T-helper 17 cell (primary cell): ENCODE measurements around the gene B3GNT9. TPM values are rescaled to one million over a fixed set of nuclear protein-coding genes. Genes with fewer than 3 reads are reported as not detected.
"Not testable (repeated sequence)": the region's sequence is repeated elsewhere in the genome, so short reads cannot be mapped to it uniquely, and the experiment has no call there.

Source experiments
- ATAC-seq: fragments of 150-1000 bp; cut with Tn5 transposase; 2 replicates; pipeline ENCODE4 v1.10.0; 2021; ENCODE audit warnings: mild to moderate bottlenecking, moderate library complexity
- DNase-seq, 3 donors: peaks; one replicate each; pipeline versions ENCODE4 v3.0.0 to v3.0.0-alpha.2; 2020 to 2021
- H3K9me3 ChIP-seq: one replicate; pipeline ENCODE4 v1.7.0; 2013; ENCODE audit warnings: low read length, mild to moderate bottlenecking; ENCODE audit not compliant: control insufficient read depth, poor library complexity, severe bottlenecking
- H3K27ac Mint-ChIP-seq: one replicate; pipeline ENCODE4 v1.8.0; 2022; ENCODE audit warnings: mild to moderate bottlenecking, moderate library complexity, mixed read lengths
- H3K27me3 Mint-ChIP-seq: one replicate; pipeline ENCODE4 v1.8.0; 2022; ENCODE audit warnings: mixed read lengths
- H3K36me3 Mint-ChIP-seq: one replicate; pipeline ENCODE4 v1.8.0; 2022; ENCODE audit warnings: low read depth, mixed read lengths
- H3K4me1 Mint-ChIP-seq: one replicate; pipeline ENCODE4 v1.8.0; 2022; ENCODE audit warnings: mild to moderate bottlenecking, mixed read lengths
- H3K4me3 Mint-ChIP-seq: one replicate; pipeline ENCODE4 v1.8.0; 2022; ENCODE audit warnings: mild to moderate bottlenecking, moderate library complexity, mixed read lengths
- total RNA-seq, 4 donors: library from RNA in 2 of 4; stranded (reverse) in 2 of 4; gene quantifications; one replicate each; pipeline ENCODE4 v1.2.3 and lab custom pipeline; 2022 to 2026

Gene B3GNT9
- total RNA-seq, 2 donors from 2014 or later: 7.0 to 8.1 TPM

DNA sequence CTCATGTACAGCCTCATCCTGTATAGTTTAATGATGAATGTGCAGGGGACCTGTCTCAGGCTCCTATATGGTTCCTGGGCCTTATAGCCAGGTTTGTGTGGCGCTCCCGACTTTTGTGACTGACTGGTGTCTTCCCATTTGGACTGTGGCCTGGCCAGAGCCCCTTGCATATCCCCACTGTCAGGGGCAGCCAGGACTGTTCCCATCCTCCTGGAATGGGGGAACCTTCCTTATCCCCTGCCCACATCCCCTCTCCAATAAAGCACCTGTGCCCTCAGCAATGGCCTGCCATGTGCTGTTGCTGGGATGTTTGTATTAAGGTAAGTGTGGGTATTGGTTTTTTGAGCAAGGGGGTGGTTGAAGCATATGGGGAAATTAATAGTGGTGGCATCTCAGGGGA is 2.6 kb downstream of the B3GNT9 start:
- Mint-ChIP-seq H3K4me3 (no peak overlapping the region), H3K4me1 (peaks cover 31% of the 10 kb centered on the region), H3K27ac (peak overlapping the region; percentile 56), H3K27me3 (no peaks in the 10 kb centered on the region), H3K36me3 (peaks cover 3% of the 10 kb centered on the region)
- DNase-seq: no peak
- no peaks in the 10 kb centered on the region for H3K9me3 ChIP-seq
- ATAC-seq: no peak

DNA sequence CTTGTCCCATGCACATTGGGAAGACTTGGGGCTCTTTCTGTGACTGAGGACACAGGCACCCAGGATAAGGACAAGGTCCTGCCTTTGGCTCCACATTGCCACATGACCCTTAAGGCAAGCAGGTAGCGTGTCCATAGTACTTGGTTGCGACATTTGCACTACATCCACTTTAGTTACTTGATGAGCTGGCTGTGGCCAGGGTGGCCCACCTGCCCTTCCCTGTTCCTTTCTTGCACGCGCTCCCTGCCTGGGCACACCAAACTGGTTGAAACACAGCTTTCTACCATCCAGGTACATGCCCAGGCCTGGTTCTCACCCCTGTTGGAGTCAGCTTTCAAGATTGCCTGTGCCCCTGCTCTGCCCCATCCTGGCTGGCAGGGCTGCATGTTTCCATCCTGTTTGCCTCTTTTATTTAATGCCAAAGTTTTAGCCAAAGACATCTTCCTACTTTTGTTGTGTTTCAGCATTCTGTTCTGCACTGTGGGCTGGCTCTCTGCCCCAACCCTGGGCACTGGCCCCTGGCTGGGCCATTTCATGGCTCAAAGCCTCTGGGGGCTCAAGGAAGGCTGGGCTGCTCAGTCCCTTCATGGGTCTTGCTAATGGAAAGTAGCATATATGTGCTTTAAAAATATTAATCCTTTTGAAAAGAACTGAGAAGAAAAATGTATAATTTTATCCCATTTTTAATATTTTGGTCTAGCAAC is 3.2 kb downstream of the B3GNT9 start:
- Mint-ChIP-seq H3K4me1 (peaks cover 25% of the 10 kb centered on the region), H3K27ac (no peak overlapping the region), H3K4me3 (no peak overlapping the region), H3K36me3 (peaks cover 3% of the 10 kb centered on the region), H3K27me3 (no peaks in the 10 kb centered on the region)
- ATAC-seq (no peak), DNase-seq (no peak)
- no peaks in the 10 kb centered on the region for H3K9me3 ChIP-seq

DNA sequence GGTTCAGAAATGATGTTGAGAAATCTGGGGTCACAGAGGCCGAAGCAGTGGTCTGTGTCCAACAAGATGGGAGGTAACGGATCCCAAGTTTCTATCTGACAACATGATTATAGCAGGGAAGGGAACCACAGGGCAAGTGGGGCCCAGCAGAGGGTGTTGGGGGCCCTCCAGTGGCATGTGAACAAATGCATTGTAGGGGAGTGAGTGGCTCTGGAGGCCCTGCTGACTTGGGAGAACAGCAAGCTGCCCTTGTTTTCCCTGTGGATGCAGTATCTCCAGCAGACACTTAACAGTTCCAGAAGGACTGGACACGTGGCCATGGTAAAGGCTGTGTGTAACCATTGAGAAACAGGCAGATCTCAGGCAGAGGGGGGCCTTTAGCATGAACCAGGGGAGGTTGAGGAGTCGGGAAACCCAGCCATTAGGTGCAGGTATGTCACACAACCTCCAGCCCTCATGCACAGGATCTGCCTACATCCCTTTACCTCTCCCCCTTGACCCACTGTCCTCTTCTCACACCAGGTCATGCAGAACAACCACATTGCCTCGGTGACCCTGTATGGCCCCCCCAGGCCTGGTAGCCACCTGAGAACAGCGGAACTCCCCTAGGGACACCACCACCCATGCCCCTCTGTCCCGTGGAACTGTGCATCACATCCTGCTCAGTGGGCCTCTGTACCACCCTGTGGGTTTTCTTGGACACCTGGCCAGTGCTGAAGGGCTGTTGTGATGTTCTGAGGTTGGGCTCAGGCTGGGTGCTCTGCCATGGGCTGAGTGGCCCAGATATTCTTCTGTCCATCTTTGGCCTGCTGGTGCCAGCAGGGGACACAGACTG is 4.1 kb downstream of the B3GNT9 start:
- peaks cover 22% of the 10 kb centered on the region for H3K4me1 Mint-ChIP-seq
- DNase-seq (no peak), ATAC-seq (no peak)
- no peaks in the 10 kb centered on the region for H3K9me3 ChIP-seq
- H3K4me3 Mint-ChIP-seq: no peak overlapping the region
- no peaks in the 10 kb centered on the region for H3K27me3 Mint-ChIP-seq
- peaks cover 3% of the 10 kb centered on the region for H3K36me3 Mint-ChIP-seq
- H3K27ac Mint-ChIP-seq: no peak overlapping the region

DNA sequence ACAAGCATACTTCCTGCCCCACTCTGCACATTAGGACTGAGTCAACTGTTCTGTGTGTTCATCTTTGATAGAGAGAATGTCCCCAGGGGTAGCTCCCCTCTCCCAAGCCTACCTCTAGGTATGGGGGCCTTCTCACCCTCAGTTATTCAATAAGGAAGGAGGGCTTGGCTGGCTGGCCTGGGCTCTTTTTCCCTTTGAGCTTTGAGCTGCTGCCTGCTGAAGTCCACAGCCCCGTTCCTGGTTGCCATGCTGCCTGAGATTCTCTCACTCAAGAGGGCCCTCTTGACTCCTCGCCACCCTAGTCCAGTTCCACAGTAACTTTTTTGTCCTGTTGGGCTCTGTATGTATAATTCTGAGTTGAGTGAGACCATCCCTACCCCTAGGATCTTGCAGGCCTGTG is 5.1 kb downstream of the B3GNT9 start:
- H3K4me1 Mint-ChIP-seq: peaks cover 14% of the 10 kb centered on the region
- no peak overlapping the region for H3K4me3 Mint-ChIP-seq
- H3K9me3 ChIP-seq: no peaks in the 10 kb centered on the region
- H3K27me3 Mint-ChIP-seq: no peaks in the 10 kb centered on the region
- H3K36me3 Mint-ChIP-seq: peaks cover 3% of the 10 kb centered on the region
- no peak for ATAC-seq
- DNase-seq: no peak
- no peak overlapping the region for H3K27ac Mint-ChIP-seq

- H3K4me1 Mint-ChIP-seq: peaks cover 14% of the 10 kb centered on the region
- no peak for ATAC-seq
- H3K27ac Mint-ChIP-seq: no peak overlapping the region
- no peak overlapping the region for H3K4me3 Mint-ChIP-seq
- H3K36me3 Mint-ChIP-seq: peaks cover 3% of the 10 kb centered on the region
- DNase-seq: no peak
- no peaks in the 10 kb centered on the region for H3K27me3 Mint-ChIP-seq
- no peaks in the 10 kb centered on the region for H3K9me3 ChIP-seq
These were observed 5.9 kb downstream of the B3GNT9 start for GRCh38 chr16:67144943-67145342.

DNA sequence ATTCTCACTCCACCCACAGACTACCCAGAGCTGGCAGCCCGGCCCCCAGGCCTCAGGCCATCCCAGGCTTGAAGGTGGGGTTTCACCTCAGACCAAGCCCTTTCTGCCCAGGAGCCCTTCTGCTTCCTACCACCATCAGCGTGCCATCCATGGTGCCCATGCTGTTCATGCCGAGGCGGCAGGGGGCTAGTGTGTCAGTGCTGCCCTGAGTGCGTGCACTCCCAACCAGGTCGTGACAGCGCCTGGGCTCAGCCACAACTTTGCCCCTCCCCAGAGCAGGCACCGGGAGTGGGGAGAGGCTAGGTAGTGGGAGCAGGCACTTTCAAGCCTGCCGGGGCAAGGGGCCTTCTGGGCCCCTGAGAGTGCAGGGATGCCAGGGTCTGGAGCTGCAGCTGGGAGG is 8.5 kb downstream of the B3GNT9 start:
- H3K4me1 Mint-ChIP-seq: peaks cover 2% of the 10 kb centered on the region
- no peak overlapping the region for H3K4me3 Mint-ChIP-seq
- ATAC-seq: no peak
- H3K9me3 ChIP-seq: no peaks in the 10 kb centered on the region
- no peak for DNase-seq
- H3K36me3 Mint-ChIP-seq: no peaks in the 10 kb centered on the region
- no peak overlapping the region for H3K27ac Mint-ChIP-seq
- no peaks in the 10 kb centered on the region for H3K27me3 Mint-ChIP-seq

GRCh38 chr16:67141391-67141790 is 9.4 kb downstream of the B3GNT9 start:
- Mint-ChIP-seq H3K4me1 (peaks cover 2% of the 10 kb centered on the region), H3K4me3 (no peak overlapping the region), H3K27ac (no peak overlapping the region), H3K36me3 (no peaks in the 10 kb centered on the region), H3K27me3 (no peaks in the 10 kb centered on the region)
- no peak for DNase-seq
- no peaks in the 10 kb centered on the region for H3K9me3 ChIP-seq
- ATAC-seq: no peak

- peaks cover 2% of the 10 kb centered on the region for H3K36me3 Mint-ChIP-seq
- no peak overlapping the region for H3K27ac Mint-ChIP-seq
- H3K9me3 ChIP-seq: no peaks in the 10 kb centered on the region
- DNase-seq (no peak), ATAC-seq (no peak)
- H3K4me3 Mint-ChIP-seq: no peak overlapping the region
- peaks cover 2% of the 10 kb centered on the region for H3K4me1 Mint-ChIP-seq
- no peaks in the 10 kb centered on the region for H3K27me3 Mint-ChIP-seq
These were observed 13.2 kb downstream of the B3GNT9 start for GRCh38 chr16:67137605-67138004.

- Mint-ChIP-seq H3K27me3 (no peaks in the 10 kb centered on the region), H3K36me3 (peaks cover 4% of the 10 kb centered on the region), H3K4me3 (no peak overlapping the region), H3K4me1 (peaks cover 6% of the 10 kb centered on the region), H3K27ac (no peak overlapping the region)
- DNase-seq (no peak), ATAC-seq (no peak)
- H3K9me3 ChIP-seq: no peaks in the 10 kb centered on the region
These were observed 21.4 kb downstream of the B3GNT9 start for GRCh38 chr16:67129422-67129821.

DNA sequence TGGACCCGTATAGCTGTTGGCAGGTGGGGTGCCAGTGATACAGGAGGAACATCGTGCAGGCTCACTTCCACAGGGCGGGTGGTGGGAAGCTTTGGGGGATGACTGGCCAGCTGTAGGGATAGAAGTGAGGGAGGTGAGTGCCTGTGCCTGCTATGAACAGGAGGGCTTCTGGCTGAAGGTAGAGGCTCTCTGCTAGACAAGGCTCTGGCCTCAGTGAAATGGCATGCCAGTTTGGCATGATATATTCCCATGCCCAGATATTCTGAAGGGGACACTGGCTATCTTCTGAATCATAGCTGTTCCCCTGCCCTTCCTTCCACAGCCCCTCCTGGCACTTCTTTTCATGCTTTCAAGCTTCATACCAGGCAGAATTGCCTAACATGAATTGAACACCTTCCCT is 21.9 kb downstream of the B3GNT9 start:
- H3K36me3 Mint-ChIP-seq: peaks cover 2% of the 10 kb centered on the region
- ATAC-seq (no peak), DNase-seq (no peak)
- no peak overlapping the region for H3K27ac Mint-ChIP-seq
- no peak overlapping the region for H3K4me3 Mint-ChIP-seq
- H3K9me3 ChIP-seq: no peaks in the 10 kb centered on the region
- peaks cover 6% of the 10 kb centered on the region for H3K4me1 Mint-ChIP-seq
- H3K27me3 Mint-ChIP-seq: no peaks in the 10 kb centered on the region

DNA sequence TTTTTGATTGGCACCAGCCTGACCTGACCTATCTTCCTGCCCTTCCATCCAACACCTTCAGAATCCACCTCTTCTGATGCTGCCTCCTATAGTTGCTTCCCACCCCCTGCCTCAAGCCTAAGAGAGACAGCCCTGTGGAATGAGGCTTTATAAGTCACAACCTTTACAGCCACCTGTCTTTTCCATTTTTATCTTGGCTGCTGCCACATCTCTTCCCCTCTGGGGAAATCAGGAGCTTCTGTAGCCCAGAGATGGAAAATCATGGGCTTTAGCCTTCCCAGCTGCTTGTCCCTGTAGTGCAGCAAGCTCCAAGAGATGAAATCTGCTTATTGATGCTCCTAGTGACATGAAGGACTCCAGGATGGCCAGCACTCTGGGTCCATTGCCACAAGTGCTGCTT is 22.4 kb downstream of the B3GNT9 start:
- Mint-ChIP-seq H3K4me3 (no peak overlapping the region), H3K4me1 (peaks cover 9% of the 10 kb centered on the region), H3K27me3 (no peaks in the 10 kb centered on the region), H3K27ac (no peak overlapping the region), H3K36me3 (peaks cover 5% of the 10 kb centered on the region)
- ATAC-seq (no peak), DNase-seq (no peak)
- no peaks in the 10 kb centered on the region for H3K9me3 ChIP-seq

DNA sequence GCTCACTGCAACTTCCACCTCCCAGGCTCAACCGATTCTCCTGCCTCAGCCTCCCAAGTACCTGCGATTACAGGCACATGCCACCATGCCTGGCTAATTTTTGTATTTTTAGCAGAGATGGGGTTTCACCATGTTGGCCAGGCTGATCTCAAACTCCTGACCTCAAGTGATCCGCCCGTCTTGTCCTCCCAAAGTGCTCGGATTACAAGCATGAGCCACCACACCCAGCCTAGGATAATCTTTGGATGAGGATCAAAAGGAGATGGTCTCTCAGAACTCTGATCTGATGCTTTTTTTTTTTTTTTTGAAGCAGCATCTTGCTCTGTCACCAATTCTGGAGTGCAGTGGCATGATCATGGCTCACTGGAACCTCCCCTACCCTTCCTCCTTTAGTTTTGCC is 28.0 kb downstream of the B3GNT9 start:
- ATAC-seq, H3K27me3 Mint-ChIP-seq, H3K9me3 ChIP-seq, H3K4me3 Mint-ChIP-seq, DNase-seq, H3K36me3 Mint-ChIP-seq, H3K27ac Mint-ChIP-seq: not testable (repeated sequence)
- peaks cover 12% of the 10 kb centered on the region for H3K4me1 Mint-ChIP-seq

DNA sequence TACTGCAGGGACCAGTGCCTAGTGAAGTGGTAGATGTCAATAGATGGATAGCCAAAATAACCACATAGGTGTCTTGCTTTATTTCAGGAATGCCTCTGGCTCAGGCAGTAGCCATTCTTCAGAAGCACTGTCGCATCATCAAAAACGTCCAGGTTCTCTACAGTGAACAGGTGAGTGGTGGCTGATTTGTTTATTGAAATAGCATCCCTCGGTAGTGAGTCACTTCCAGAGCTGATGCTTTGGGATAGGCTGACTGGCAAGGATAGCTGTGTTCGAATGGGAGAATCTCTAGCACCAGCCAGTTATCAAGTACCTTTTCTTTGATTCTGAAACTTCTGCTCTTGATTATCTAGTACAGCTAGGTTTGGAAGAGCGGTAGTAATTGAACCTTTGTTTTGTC is 30.8 kb downstream of the B3GNT9 start:
- peaks cover 18% of the 10 kb centered on the region for H3K4me1 Mint-ChIP-seq
- H3K9me3 ChIP-seq: no peaks in the 10 kb centered on the region
- H3K4me3 Mint-ChIP-seq: no peak overlapping the region
- H3K36me3 Mint-ChIP-seq: peaks cover 4% of the 10 kb centered on the region
- ATAC-seq (no peak), DNase-seq (no peak)
- H3K27me3 Mint-ChIP-seq: no peaks in the 10 kb centered on the region
- no peak overlapping the region for H3K27ac Mint-ChIP-seq

- Mint-ChIP-seq H3K27ac (no peak overlapping the region), H3K4me1 (peaks cover 25% of the 10 kb centered on the region), H3K36me3 (peaks cover 10% of the 10 kb centered on the region), H3K27me3 (no peaks in the 10 kb centered on the region), H3K4me3 (no peak overlapping the region)
- H3K9me3 ChIP-seq: no peaks in the 10 kb centered on the region
- no peak for ATAC-seq
- DNase-seq: no peak
These were observed 33.1 kb downstream of the B3GNT9 start for GRCh38 chr16:67117716-67118115.
